GM19043 (cell line): ENCODE data around the gene SGK1.
A peak's percentile ranks its signal among the peaks of the same experiment; 100 is the strongest.
"Not testable (repeated sequence)": the region's sequence is repeated elsewhere in the genome, so short reads cannot be mapped to it uniquely, and the experiment has no call there.

ENCODE experiments used
- ATAC-seq: cut with Tn5 transposase; IDR thresholded peaks from one replicate; pipeline ENCODE4 v1.9.1; 2021; ENCODE audit warnings: low read depth; ENCODE audit not compliant: unreplicated experiment

SGK1 gene

GRCh38 chr6:134195985-134196384 is 121.9 kb downstream of the SGK1 start:
- no peak for ATAC-seq

DNA sequence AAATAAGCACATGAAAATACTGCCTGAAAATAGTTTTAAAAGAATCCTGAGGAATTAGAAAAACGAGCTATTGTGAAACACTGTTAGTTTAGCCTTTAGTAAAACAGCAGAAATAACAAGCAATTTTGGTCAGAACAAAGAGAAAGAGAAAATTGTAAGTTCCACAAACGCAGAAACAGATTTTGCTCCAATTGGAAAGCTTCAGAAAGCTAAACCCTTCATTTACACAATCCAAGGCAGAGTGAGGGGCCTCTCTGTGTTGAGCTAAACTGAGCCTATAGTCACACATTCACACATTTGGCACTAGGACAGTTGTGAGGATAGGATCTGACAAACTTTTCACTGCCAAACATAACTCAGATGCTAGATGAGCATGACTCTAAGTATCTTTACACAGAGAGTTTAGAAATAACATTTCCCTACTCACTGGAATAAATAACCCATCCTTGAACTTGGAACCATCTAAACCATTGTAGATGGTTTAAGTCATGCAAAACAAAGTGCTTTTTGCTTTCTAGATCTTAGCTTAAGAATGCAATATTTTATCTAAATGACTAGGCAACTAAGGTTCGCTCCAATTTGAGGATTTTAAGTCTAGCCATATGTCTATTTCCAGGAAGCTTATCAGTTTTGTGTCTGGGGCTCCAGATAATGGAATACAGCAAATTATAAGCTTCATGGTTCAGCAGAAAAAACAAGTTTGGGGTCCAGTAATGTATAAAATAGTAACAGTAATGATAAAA is 122.6 kb downstream of the SGK1 start:
- no peak for ATAC-seq

DNA sequence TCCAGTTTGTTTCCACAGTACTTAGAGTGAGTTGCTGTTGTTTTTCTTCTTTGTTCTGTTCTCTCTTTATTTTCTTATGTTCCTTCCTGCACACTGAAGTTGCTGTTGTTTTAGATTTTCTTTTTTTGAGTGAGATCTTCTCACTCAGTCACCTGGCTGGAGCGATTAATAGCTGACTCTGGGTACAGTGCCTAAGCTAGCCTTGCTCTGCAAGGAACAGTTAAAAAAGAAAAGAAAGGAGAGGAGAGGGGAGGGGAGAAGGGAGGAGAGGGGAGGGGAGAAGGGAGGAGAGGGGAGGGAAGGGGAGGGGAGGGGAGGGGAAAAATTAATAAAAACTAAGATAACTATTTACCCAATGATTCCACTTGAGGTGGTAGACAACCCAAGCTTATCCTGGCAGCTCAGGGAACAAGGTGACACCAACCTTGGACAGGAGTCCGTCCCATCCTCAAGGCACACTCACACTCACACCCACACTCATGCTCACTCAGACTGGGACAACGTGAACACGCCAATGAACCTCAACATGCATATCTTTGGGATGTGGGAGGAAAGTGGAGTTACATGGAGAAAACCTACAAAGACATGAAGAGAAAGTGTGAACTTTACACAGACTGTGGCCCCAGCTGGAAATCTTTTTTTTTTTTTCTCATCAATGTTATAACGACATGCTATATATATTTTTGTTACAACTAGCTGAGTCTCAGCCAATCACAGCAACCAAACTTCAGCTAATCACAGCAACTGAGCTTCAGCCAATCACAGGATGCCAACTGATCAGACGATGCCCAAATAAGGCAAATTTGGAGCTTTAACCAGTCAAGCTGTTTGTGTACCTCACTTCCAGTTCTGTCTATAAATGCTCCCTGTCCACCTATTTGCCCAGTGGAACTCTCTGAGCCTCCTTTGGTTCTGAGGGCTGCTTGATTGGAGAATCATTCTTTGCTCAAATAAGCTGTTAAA is 124.1 kb downstream of the SGK1 start:
- ATAC-seq = no peak

DNA sequence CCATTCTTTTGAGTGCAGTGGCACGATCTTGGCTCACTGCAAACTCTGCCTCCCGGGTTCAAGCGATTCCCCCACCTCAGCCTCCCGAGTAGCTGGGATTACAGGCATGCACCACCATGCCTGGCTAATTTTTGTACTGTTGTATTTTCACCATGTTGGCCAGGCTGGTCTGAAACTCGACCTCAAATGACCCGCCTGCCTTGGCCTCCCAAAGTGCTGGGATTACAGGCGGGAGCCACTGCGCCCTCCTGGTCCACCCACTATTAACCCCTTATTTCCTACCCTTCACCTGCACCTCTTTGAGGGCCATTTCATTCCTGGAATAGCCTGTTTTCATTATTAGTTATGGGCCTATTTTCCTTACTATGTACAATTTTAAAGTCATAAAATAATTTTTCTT is 125.3 kb downstream of the SGK1 start:
- ATAC-seq = not testable (repeated sequence)

GRCh38 chr6:134190883-134191282 is 127.0 kb downstream of the SGK1 start:
- no peak for ATAC-seq

DNA sequence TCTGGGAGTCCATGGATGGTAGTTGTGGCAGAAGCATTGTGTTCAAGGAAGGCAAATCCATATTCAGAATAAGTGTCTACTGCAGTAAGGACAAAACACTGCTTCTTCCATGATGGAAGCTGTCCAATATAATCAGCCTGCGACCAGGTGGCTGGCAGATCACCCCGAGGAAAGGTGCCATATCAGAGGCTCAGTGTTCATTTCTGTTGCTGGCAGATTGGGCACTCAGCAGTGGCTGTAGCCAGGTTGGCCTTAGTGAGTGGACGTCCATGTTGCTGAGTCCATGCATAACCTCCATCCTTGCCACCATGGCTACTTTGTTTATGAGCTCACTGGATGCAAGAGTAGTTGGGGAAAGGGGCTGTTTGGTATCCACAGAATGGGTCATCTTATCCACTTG is 130.2 kb downstream of the SGK1 start:
- no peak for ATAC-seq

- no peak for ATAC-seq
These were observed 130.8 kb downstream of the SGK1 start for GRCh38 chr6:134187154-134187553.

- ATAC-seq = no peak
These were observed 131.6 kb downstream of the SGK1 start for GRCh38 chr6:134186355-134186754.

GRCh38 chr6:134185277-134185676 is 132.6 kb downstream of the SGK1 start:
- no peak for ATAC-seq

GRCh38 chr6:134183844-134184243 is 134.1 kb downstream of the SGK1 start:
- ATAC-seq = no peak

- no peak for ATAC-seq
These were observed 135.4 kb downstream of the SGK1 start for GRCh38 chr6:134182528-134182927.

- not testable (repeated sequence) for ATAC-seq
These were observed 136.2 kb downstream of the SGK1 start for GRCh38 chr6:134181726-134182125.

DNA sequence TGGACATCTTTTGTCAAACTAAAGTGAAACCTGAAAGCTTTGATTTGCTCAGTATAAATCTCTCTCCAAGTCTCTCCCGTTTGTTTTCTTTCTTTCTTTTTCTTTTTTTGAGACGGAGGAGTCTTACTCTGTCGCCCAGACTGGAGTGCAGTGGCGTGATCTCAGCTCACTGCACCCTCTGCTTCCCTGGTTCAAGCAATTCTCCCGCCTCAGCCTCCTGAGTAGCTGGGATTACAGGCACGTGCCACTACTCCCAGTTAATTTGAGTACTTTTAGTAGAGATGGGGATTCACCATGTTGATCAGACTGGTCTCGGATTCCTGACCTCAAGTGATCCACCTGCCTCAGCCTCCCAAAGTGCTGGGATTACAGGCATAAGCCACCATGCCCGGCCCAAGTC is 136.7 kb downstream of the SGK1 start:
- ATAC-seq = not testable (repeated sequence)

- not testable (repeated sequence) for ATAC-seq
These were observed 137.4 kb downstream of the SGK1 start for GRCh38 chr6:134180540-134180939.

DNA sequence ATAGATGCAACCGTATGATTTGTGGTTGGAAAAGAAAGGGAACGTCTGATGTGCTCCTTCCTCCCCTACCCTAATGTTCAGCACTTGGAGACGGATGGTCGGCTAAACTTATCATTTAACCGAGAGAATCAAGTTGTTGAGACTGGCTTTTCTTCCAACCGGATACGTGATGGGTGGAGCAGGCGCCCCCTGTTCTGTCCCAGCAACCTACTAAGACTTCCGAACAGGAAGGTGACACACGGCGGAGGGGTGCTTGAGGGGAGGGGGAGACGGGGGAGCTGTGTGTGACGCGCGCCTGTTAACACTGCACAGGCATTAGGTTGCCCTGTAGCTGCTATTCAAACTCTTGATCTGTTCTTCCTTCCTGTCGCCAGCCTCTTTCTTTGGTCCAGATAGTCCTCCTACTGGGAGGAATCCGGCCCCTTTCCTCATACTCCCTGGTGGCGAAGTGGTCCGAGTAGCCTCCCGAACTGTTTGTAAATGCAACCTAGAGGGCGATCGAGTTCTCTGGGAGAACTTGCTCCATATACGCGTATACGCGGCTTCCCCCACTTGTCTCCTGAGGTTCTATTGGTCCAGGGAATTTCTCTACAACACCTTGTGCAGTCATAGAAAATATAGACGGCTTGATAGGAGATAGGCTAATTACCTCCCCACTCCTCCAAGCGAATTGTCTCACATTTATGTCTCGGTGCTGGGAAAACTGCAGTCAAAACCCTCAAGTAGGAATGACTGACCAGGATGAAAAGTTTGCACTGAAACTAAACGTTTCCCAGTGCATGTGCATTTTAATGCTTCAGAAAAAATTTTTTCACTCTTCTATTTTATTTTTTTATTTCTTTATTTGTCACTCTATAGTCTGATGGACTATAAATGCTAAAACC is 139.5 kb downstream of the SGK1 start:
- ATAC-seq = no peak

DNA sequence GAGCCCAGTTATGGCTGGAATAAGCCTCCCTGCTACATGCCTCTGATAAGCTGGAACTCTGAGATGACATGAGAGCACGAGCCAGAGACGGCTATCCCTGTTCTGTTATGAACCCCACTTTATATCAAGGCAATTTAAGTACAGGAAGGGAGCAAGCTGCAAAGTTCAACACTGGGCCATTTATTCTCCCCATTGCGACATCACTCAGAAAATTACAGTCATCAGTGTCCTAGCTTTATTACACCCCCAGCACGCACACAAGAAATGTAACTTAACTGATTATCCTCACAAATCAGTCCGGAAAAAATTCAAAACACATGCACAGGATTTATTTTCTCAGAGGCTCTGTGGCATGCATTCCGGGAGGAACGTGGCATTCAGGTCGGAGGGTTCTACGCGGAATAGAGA is 140.2 kb downstream of the SGK1 start:
- no peak for ATAC-seq

DNA sequence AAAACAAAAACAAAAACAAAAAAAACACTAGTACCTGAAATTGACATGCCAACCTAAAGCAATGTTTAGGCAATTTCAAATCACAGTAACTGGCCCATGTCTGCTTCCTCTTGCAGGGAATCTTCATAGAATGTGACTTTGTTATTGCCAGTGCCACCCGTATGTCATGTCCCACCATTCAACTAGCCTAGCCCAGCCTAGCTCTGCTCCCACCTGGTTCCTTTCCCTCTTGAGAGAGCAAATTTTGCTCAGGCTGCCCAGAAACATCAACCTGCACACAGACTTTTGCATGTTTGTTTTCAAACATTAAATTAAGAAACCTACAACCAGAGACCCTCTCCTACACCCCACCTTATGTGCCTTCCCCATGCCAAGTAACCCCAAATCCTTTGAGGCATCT is 140.7 kb downstream of the SGK1 start:
- ATAC-seq = no peak

- ATAC-seq = no peak
These were observed 141.5 kb downstream of the SGK1 start for GRCh38 chr6:134176264-134176975.

- ATAC-seq = peak; percentile 9
These were observed 142.2 kb downstream of the SGK1 start for GRCh38 chr6:134175532-134176263.
